ENCODE measurements around the gene SASS6. TPM values are rescaled to one million over a fixed set of nuclear protein-coding genes. Genes with fewer than 3 reads are reported as not detected.

Gene SASS6
- total and polyA plus RNA-seq, 9 of the 15 experiments (the other 6 are each of a cell fraction or from before 2014, with no cell fraction given), result 11.6 to 34.1 (median 18.0) TPM

DNA sequence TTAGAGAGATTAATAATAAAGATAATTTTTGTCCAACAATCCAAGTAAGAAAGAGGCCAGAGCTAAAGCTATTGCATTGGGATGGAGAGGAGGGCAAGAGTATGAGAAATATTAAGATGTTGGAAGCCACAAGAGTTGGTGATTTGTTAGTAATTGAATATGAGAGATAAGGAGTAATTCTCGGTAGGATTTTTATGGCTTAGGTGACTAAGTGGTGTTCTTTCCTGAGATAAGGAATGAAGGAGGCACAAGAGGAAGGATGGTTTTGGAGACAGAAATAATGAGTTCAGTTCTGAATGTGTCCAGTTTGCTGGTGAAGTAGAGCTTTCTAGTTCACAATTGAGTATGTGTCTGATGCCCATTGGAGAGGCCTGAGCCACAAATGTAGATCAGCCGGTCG lies 9.6 kb upstream of the SASS6 start:
- no peak overlapping the region for H3K9ac ChIP-seq (ENCODE audit: insufficient read depth in 1 of 2, low read depth in 2 of 2, low read length in 2 of 2)
- FAIRE-seq, result no peak
- no peaks in the 10 kb centered on the region for H3K27me3 ChIP-seq (ENCODE audit: control insufficient read depth in 2 of 2, insufficient read depth in 2 of 2, low read length in 2 of 2)
- BruUV-seq (replicated peaks), result no TSS peak
- in situ Hi-C loops (cut with MboI), result no loop called here
- H3K4me3 ChIP-seq, result no peak overlapping the region
- no peaks in the 10 kb centered on the region for H3K79me2 ChIP-seq (ENCODE audit: control insufficient read depth, insufficient read depth, low read length)
- ChIA-PET POLR2A (interaction anchor here (1.9 kb wide), 1 partner anchor 9 kb away, joined by 6 read pairs; the partner anchor contains the start of genes SASS6 and TRMT13), CTCF (ENCODE audit: low intra/inter-chr PET ratio) (no interaction called here)
- H3K36me3 ChIP-seq (ENCODE audit: control insufficient read depth, insufficient read depth, low read length), result peaks cover 96% of the 10 kb centered on the region
- no peak overlapping the region for H2AFZ ChIP-seq (ENCODE audit: low read depth, low read length)
- H3K9me3 ChIP-seq (replicated peaks; ENCODE audit: control insufficient read depth, insufficient read depth, low read depth, low read length), result no peaks in the 10 kb centered on the region
- peaks cover 3% of the 10 kb centered on the region for H3K9me1 ChIP-seq (ENCODE audit: control insufficient read depth, insufficient read depth, low read length)
- WGBS (ENCODE audit: insufficient coverage, low coverage, missing lambda C conversion rate), result 17% methylated on average over 3 of the region's 3 CpGs
- intact Hi-C loops (cut with micrococcal nuclease), result no loop called here
- peaks cover 0 to 11% of the 10 kb centered on the region in 2 experiments; a peak in 2 of 5 replicates for H3K4me1 ChIP-seq (replicated peaks in 1 of 2; ENCODE audit: control insufficient read depth in 2 of 2, insufficient read depth in 2 of 2, low read length in 2 of 2)
- peak in 1 of 4 experiments; percentile 20 for DNase-seq (ENCODE audit: extremely low read depth in 1 of 4, low spot score in 3 of 4)
- H3K27ac ChIP-seq (ENCODE audit: extremely low read depth, low read depth, low read length), result no peak overlapping the region
- no peak overlapping the region for H3K4me2 ChIP-seq (ENCODE audit: insufficient read depth, low read length)
- ATAC-seq, result no peak
- no peaks in the 10 kb centered on the region for H4K20me1 ChIP-seq (replicated peaks; ENCODE audit: control insufficient read depth, insufficient read depth, low read length)
- TF ChIP-seq HNRNPL (IDR thresholded peaks at IDR 0.05; ENCODE audit: low read depth, low read length) (no peak), TCF7L2 (IDR thresholded peaks at IDR 0.05; ENCODE audit: low read depth, low read length) (no peak), NFIC (IDR thresholded peaks at IDR 0.05) (no peak), TCFL5 (CRISPR knock-in tag; conservative IDR thresholded peaks at IDR 0.05) (no peak), CREB1 (IDR thresholded peaks at IDR 0.05) (no peak), CREB1 (CRISPR knock-in tag; IDR thresholded peaks at IDR 0.05) (no peak), CREBBP (IDR thresholded peaks at IDR 0.05; ENCODE audit: low read depth, low read length) (no peak), RFX7 (CRISPR knock-in tag; IDR thresholded peaks at IDR 0.05) (no peak), POLR2H (tag; IDR thresholded peaks at IDR 0.05; ENCODE audit: low read depth) (no peak), HBP1 (CRISPR knock-in tag; IDR thresholded peaks at IDR 0.05) (no peak), CUX1 (CRISPR knock-in tag; IDR thresholded peaks at IDR 0.05) (no peak), ZNF197 (CRISPR knock-in tag; IDR thresholded peaks at IDR 0.05; ENCODE audit: low read depth) (no peak), NCOR1 (IDR thresholded peaks at IDR 0.05) (no peak), RUNX1 (IDR thresholded peaks at IDR 0.05; ENCODE audit: low read depth) (no peak), HOXB6 (CRISPR knock-in tag; IDR thresholded peaks at IDR 0.05; ENCODE audit: borderline replicate concordance) (no peak), FOSL1 (tag; conservative IDR thresholded peaks at IDR 0.05) (peak; percentile 86), CBFA2T3 (IDR thresholded peaks at IDR 0.05) (peak; percentile 64)
- TF ChIP-seq, protein P1, sequence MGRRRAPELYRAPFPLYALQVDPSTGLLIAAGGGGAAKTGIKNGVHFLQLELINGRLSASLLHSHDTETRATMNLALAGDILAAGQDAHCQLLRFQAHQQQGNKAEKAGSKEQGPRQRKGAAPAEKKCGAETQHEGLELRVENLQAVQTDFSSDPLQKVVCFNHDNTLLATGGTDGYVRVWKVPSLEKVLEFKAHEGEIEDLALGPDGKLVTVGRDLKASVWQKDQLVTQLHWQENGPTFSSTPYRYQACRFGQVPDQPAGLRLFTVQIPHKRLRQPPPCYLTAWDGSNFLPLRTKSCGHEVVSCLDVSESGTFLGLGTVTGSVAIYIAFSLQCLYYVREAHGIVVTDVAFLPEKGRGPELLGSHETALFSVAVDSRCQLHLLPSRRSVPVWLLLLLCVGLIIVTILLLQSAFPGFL (CRISPR knock-in tag; IDR thresholded peaks at IDR 0.05), result no peak

All from K562 (cell line).